Stomach (tissue), 9 donors: ENCODE data around the gene SCRG1. TPM values are rescaled to one million over a fixed set of nuclear protein-coding genes. Genes with fewer than 3 reads are reported as not detected.

Experiments used
- DNase-seq, 2 donors: peaks; one replicate each; pipeline versions ENCODE4 v3.0.0 to v3.0.0-alpha.2; 2013 to 2019
- H3K27ac ChIP-seq, 5 donors: fragments of 200-600 bp in 4 of 5; sonication (generic) in 4 of 5; one replicate each; pipeline ENCODE4 v1.5.1; 2013 to 2019; ENCODE audit warnings: mild to moderate bottlenecking in 1 of 5, moderate library complexity in 1 of 5
- H3K27me3 ChIP-seq, 3 donors: fragments of 200-600 bp; sonication (generic); one replicate each; pipeline ENCODE4 v1.5.1; 2017 to 2019; ENCODE audit warnings: mixed run types in 1 of 3
- H3K36me3 ChIP-seq, 4 donors: fragments of 200-600 bp; sonication (generic); 1 replicate in 3 of 4; 2 replicates in 1 of 4; pipeline ENCODE4 v1.5.1; 2016 to 2019
- H3K4me1 ChIP-seq, 4 donors: fragments of 200-600 bp; sonication (generic); one replicate each; pipeline ENCODE4 v1.5.1; 2016 to 2019
- H3K4me3 ChIP-seq, 4 donors: fragments of 200-600 bp; sonication (generic) in 3 of 4; one replicate each; pipeline ENCODE4 v1.5.1; 2016 to 2019; ENCODE audit warnings: mild to moderate bottlenecking in 1 of 4
- H3K9me3 ChIP-seq, 4 donors: fragments of 200-600 bp; sonication (generic); one replicate each; pipeline ENCODE4 v1.5.1; 2016 to 2019
- EP300 ChIP-seq: sonication (generic); formaldehyde crosslinking; IDR thresholded peaks from one replicate; pipeline ENCODE4 v1.6.1; 2017; ENCODE audit warnings: antibody characterized with exemption
- POLR2A ChIP-seq, 4 donors: fragments of 450-650 bp; IDR thresholded peaks; one replicate each; pipeline ENCODE4 v1.6.1; 2016; ENCODE audit warnings: antibody characterized with exemption in 4 of 4, control low read depth in 2 of 4, mild to moderate bottlenecking in 1 of 4, moderate library complexity in 1 of 4
- POLR2AphosphoS5 ChIP-seq, 3 donors: sonication (generic); formaldehyde crosslinking; IDR thresholded peaks; one replicate each; pipeline ENCODE4 v1.6.1; 2016; ENCODE audit warnings: antibody characterized with exemption in 3 of 3
- WGBS, 5 donors: extraction: QIAGEN DNeasy Blood & Tissue Kit in 3 of 5; methylation state at CpG; one replicate each; pipeline versions ENCODE4 v1.1.5 to v1.1.7; 2013 to 2018; 5-methylcytosine and 5-hydroxymethylcytosine counted together
- intact Hi-C: fragments of 100-400 bp; cut with DNase I; formaldehyde crosslinking; loops from one replicate; pipeline ENCODE4 v1.15.1; 2023; ENCODE audit warnings: low total_unique reads
- polyA plus RNA-seq, 3 donors: library from polyadenylated mRNA; stranded (reverse); fragments of 200-250 nt; gene quantifications; one replicate each; pipeline ENCODE4 v1.2.3, GENCODE V29; 2013
- total RNA-seq, 5 donors: library from RNA; depleted of rRNA; stranded (reverse); fragments of >200 nt; gene quantifications; one replicate each; pipeline versions ENCODE4 v1.1.0 to v1.2.3, GENCODE V29; 2014 to 2016
- TF ChIP-seq, protein P1 (sequence below), 7 experiments: fragments of 450-650 bp in 4 of 7; fragments of 200-600 bp in 3 of 7; sonication (generic) in 3 of 7; IDR thresholded peaks; one replicate each; pipeline ENCODE4 v1.5.1; 2016 to 2019; ENCODE audit warnings: antibody characterized with exemption in 7 of 7, control low read depth in 2 of 7, mild to moderate bottlenecking in 1 of 7
- donor health status: healthy with polysubstance abuse.
- donor health status: Bipolar disorder and iron deficiency.
- donor health status: healthy.

The SCRG1 gene
- total and polyA plus RNA-seq, 8 donors, result 0.19 to 3.1 (median 0.92) TPM; not detected in 1

- Histone ChIP-seq H3K4me3 (no peak overlapping the region), H3K9me3 (no peaks in the 10 kb centered on the region), H3K36me3 (peaks cover 0 to 11% (median 3%) of the 10 kb centered on the region in 4 donors), H3K27me3 (no peaks in the 10 kb centered on the region), H3K27ac (peak overlapping the region in 2 of 5 donors; percentile 21 to 37), H3K4me1 (peaks cover 0 to 40% (median 0%) of the 10 kb centered on the region in 4 donors)
- no peak for DNase-seq
- WGBS, 5 donors, result 46 to 50% (median 48%) methylated on average over 2 of the region's 2 CpGs
- intact Hi-C loops, result loop anchor here (10.0 kb wide), 1 partner anchor 395 kb away; no protein-coding TSS in a partner anchor
- TF ChIP-seq, protein P1, sequence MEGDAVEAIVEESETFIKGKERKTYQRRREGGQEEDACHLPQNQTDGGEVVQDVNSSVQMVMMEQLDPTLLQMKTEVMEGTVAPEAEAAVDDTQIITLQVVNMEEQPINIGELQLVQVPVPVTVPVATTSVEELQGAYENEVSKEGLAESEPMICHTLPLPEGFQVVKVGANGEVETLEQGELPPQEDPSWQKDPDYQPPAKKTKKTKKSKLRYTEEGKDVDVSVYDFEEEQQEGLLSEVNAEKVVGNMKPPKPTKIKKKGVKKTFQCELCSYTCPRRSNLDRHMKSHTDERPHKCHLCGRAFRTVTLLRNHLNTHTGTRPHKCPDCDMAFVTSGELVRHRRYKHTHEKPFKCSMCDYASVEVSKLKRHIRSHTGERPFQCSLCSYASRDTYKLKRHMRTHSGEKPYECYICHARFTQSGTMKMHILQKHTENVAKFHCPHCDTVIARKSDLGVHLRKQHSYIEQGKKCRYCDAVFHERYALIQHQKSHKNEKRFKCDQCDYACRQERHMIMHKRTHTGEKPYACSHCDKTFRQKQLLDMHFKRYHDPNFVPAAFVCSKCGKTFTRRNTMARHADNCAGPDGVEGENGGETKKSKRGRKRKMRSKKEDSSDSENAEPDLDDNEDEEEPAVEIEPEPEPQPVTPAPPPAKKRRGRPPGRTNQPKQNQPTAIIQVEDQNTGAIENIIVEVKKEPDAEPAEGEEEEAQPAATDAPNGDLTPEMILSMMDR (IDR thresholded peaks at IDR 0.05), result no peak
- TF ChIP-seq EP300, result no peak
- TF ChIP-seq POLR2AphosphoS5 (IDR thresholded peaks at IDR 0.05), result no peak
- no peak for TF ChIP-seq POLR2A (IDR thresholded peaks at IDR 0.05)
These were observed 11.2 kb upstream of the SCRG1 start for GRCh38 chr4:173410079-173410478.

GRCh38 chr4:173405840-173406606 is 7.1 kb upstream of the SCRG1 start:
- H3K9me3 ChIP-seq, result no peaks in the 10 kb centered on the region
- no peak overlapping the region for H3K27ac ChIP-seq
- H3K36me3 ChIP-seq, result peaks cover 0 to 16% (median 5%) of the 10 kb centered on the region in 4 donors
- H3K4me3 ChIP-seq, result no peak overlapping the region
- TF ChIP-seq POLR2A (IDR thresholded peaks at IDR 0.05), result no peak
- no peak for TF ChIP-seq EP300
- H3K27me3 ChIP-seq, result no peaks in the 10 kb centered on the region
- 57 to 76% (median 69%) methylated on average over 4 of the region's 4 CpGs for WGBS, 5 donors
- intact Hi-C loops, result no loop called here
- peaks cover 0 to 12% (median 0%) of the 10 kb centered on the region in 4 donors for H3K4me1 ChIP-seq
- DNase-seq, result no peak

DNA sequence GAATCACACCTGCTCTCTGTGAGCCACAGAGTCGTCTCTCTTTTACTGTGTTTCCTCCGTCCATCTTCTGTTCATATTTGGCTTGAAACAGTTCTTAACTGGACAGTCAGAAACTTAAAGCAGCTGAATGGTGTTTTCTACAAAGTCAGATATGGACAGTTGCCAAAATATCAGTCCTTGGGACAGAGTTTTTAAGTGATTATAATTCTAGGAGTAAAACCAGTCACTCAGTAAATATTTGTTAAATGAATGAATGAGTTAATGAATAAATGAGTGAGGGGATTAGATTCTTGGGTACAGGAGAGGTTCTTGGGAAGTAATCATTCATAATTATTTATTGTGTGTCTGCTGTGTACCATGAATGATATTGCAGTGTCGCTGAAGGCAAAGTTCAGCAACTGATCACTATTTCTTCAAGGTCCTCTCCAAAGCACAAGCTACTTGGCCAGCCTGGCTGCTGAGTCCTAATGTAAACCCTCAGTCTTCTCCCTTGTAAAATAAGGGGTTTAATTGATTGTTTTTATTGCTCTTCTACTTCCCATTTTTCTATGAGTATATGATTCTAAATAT is 5.5 kb upstream of the SCRG1 start:
- intact Hi-C loops, result no loop called here
- DNase-seq, result peak in 1 of 2 donors; percentile 48

GRCh38 chr4:173403051-173403450 is 4.1 kb upstream of the SCRG1 start:
- Histone ChIP-seq H3K27me3 (no peaks in the 10 kb centered on the region), H3K4me1 (peaks cover 0 to 4% (median under 1%) of the 10 kb centered on the region in 4 donors), H3K36me3 (peaks cover 0 to 12% (median 3%) of the 10 kb centered on the region in 4 donors), H3K4me3 (no peak overlapping the region), H3K9me3 (no peaks in the 10 kb centered on the region), H3K27ac (no peak overlapping the region)
- intact Hi-C loops, result no loop called here
- 86 to 100% (median 92%) methylated on average over 2 of the region's 2 CpGs for WGBS, 5 donors
- TF ChIP-seq POLR2AphosphoS5 (IDR thresholded peaks at IDR 0.05) (no peak), EP300 (no peak), POLR2A (IDR thresholded peaks at IDR 0.05) (no peak)
- TF ChIP-seq, protein P1 (IDR thresholded peaks at IDR 0.05), result no peak
- no peak for DNase-seq

More for the DNA sequence above, 5.5 kb upstream of the SCRG1 start:
- Histone ChIP-seq H3K9me3 (no peaks in the 10 kb centered on the region), H3K4me1 (no peaks in the 10 kb centered on the region), H3K4me3 (no peak overlapping the region), H3K27me3 (no peaks in the 10 kb centered on the region), H3K27ac (no peak overlapping the region), H3K36me3 (peaks cover 0 to 12% (median 3%) of the 10 kb centered on the region in 4 donors)
- 37 to 70% (median 62%) methylated on average over 3 of the region's 3 CpGs for WGBS, 5 donors
- no peak for TF ChIP-seq EP300
- TF ChIP-seq POLR2A (IDR thresholded peaks at IDR 0.05), result no peak
- TF ChIP-seq, protein P1 (IDR thresholded peaks at IDR 0.05), result no peak
- TF ChIP-seq POLR2AphosphoS5 (IDR thresholded peaks at IDR 0.05), result no peak
